ENCODE data around the gene NRXN3.

NRXN3 gene

GRCh38 chr14:78762331-78762730 lies 592.2 kb downstream of the NRXN3 start:
- no peak for TF ChIP-seq CTCF (IDR thresholded peaks at IDR 0.05; ENCODE audit: low read depth, low read length, missing control alignments)

GRCh38 chr14:78763746-78764145 lies 593.6 kb downstream of the NRXN3 start:
- in situ Hi-C loops (cut with HindIII; ENCODE audit: low sequenced_read_pairs) = no loop called here
- TF ChIP-seq CTCF (IDR thresholded peaks at IDR 0.05; ENCODE audit: low read depth, low read length, missing control alignments) = no peak
- DNase-seq (ENCODE audit: low read depth) = no peak
- H3K4me3 ChIP-seq (ENCODE audit: low read depth, low read length) = no peak overlapping the region

More at GRCh38 chr14:78762331-78762730, 592.2 kb downstream of the NRXN3 start:
- DNase-seq (ENCODE audit: low read depth) = no peak
- no peak overlapping the region for H3K4me3 ChIP-seq (ENCODE audit: low read depth, low read length)
- in situ Hi-C loops (cut with HindIII; ENCODE audit: low sequenced_read_pairs) = no loop called here

GRCh38 chr14:78764240-78764639 lies 594.1 kb downstream of the NRXN3 start:
- in situ Hi-C loops (cut with HindIII; ENCODE audit: low sequenced_read_pairs) = no loop called here
- peak; percentile 96 for DNase-seq (ENCODE audit: low read depth)
- no peak overlapping the region for H3K4me3 ChIP-seq (ENCODE audit: low read depth, low read length)
- no peak for TF ChIP-seq CTCF (IDR thresholded peaks at IDR 0.05; ENCODE audit: low read depth, low read length, missing control alignments)

GRCh38 chr14:78764645-78765044 lies 594.5 kb downstream of the NRXN3 start:
- H3K4me3 ChIP-seq (ENCODE audit: low read depth, low read length) = no peak overlapping the region
- no peak for DNase-seq (ENCODE audit: low read depth)
- TF ChIP-seq CTCF (IDR thresholded peaks at IDR 0.05; ENCODE audit: low read depth, low read length, missing control alignments) = no peak
- in situ Hi-C loops (cut with HindIII; ENCODE audit: low sequenced_read_pairs) = no loop called here

GRCh38 chr14:78767436-78767835 lies 597.3 kb downstream of the NRXN3 start:
- no peak overlapping the region for H3K4me3 ChIP-seq (ENCODE audit: low read depth, low read length)
- no peak for TF ChIP-seq CTCF (IDR thresholded peaks at IDR 0.05; ENCODE audit: low read depth, low read length, missing control alignments)
- DNase-seq (ENCODE audit: low read depth) = no peak
- in situ Hi-C loops (cut with HindIII; ENCODE audit: low sequenced_read_pairs) = no loop called here

- in situ Hi-C loops (cut with HindIII; ENCODE audit: low sequenced_read_pairs) = no loop called here
- no peak for DNase-seq (ENCODE audit: low read depth)
- TF ChIP-seq CTCF (IDR thresholded peaks at IDR 0.05; ENCODE audit: low read depth, low read length, missing control alignments) = no peak
- H3K4me3 ChIP-seq (ENCODE audit: low read depth, low read length) = no peak overlapping the region
These were observed 612.4 kb downstream of the NRXN3 start for GRCh38 chr14:78782551-78782950.

- TF ChIP-seq CTCF (IDR thresholded peaks at IDR 0.05; ENCODE audit: low read depth, low read length, missing control alignments) = no peak
- DNase-seq (ENCODE audit: low read depth) = no peak
- H3K4me3 ChIP-seq (ENCODE audit: low read depth, low read length) = no peak overlapping the region
- in situ Hi-C loops (cut with HindIII; ENCODE audit: low sequenced_read_pairs) = no loop called here
These were observed 615.1 kb downstream of the NRXN3 start for GRCh38 chr14:78785265-78785664.

Measured in astrocyte of the cerebellum (primary cell).